ENCODE data around the gene RGS19. TPM values are rescaled to one million over a fixed set of nuclear protein-coding genes. Genes with fewer than 3 reads are reported as not detected.

The RGS19 gene
- total and polyA plus RNA-seq, 2 of the 8 experiments (the other 6 are each of a cell fraction or from before 2014, with no cell fraction given) = 12.7 to 16.8 TPM

- no peak overlapping the region for H2BK15ac ChIP-seq (ENCODE audit: low read length)
- H3K4me1 ChIP-seq (replicated peaks in 1 of 4; ENCODE audit: control insufficient read depth in 3 of 4, insufficient read depth in 4 of 4, low read length in 3 of 4) = peaks cover 0 to 24% (median 11%) of the 10 kb centered on the region in 4 experiments; a peak in 6 of 7 replicates
- no peak overlapping the region; a peak in 1 of 4 replicates for H3K4me2 ChIP-seq (ENCODE audit: insufficient read depth in 1 of 2, low read depth in 2 of 2, low read length in 2 of 2)
- H3K79me1 ChIP-seq (ENCODE audit: low read depth, low read length) = no peaks in the 10 kb centered on the region
- no peak for FAIRE-seq
- no peak overlapping the region for H3K27ac ChIP-seq (ENCODE audit: low read depth, low read length)
- no peak overlapping the region for H3K4me3 ChIP-seq (ENCODE audit: extremely low read depth in 1 of 4, insufficient read depth in 2 of 4, low read depth in 3 of 4, low read length in 4 of 4)
- 0 out of 2 replicates have a peak overlapping the region, but pooled peaks have one; percentile 24 for H2AK5ac ChIP-seq (ENCODE audit: low read depth, low read length)
- peaks cover 0 to 10% (median 0%) of the 10 kb centered on the region in 4 experiments; a peak in 1 of 8 replicates for H3K36me3 ChIP-seq (ENCODE audit: control insufficient read depth in 2 of 4, insufficient read depth in 4 of 4, low read length in 3 of 4)
- DNase-seq (ENCODE audit: low read depth in 1 of 2, low spot score in 2 of 2) = no peak
- no peak overlapping the region for H2AFZ ChIP-seq (ENCODE audit: low read length)
- no peak overlapping the region for H3K56ac ChIP-seq (replicated peaks; ENCODE audit: insufficient read length, low read depth, low read length)
- H4K91ac ChIP-seq (replicated peaks; ENCODE audit: insufficient read length, low read length) = no peak overlapping the region
- no peak overlapping the region for H3K4ac ChIP-seq (replicated peaks; ENCODE audit: insufficient read length, low read depth, low read length)
- CTCF ChIA-PET (ENCODE audit: partially characterized antibody) = interaction anchor here (0.8 to 15.0 kb wide), 6 partner anchors 8 to 69 kb away, joined by 3 to 139 read pairs (median 30); partner anchors contain the start of genes LKAAEAR1, OPRL1 and RGS19
- H4K20me1 ChIP-seq (replicated peaks in 1 of 2; ENCODE audit: control insufficient read depth in 1 of 2, insufficient read depth in 2 of 2, low read length in 2 of 2) = no peaks in the 10 kb centered on the region
- no peak overlapping the region for H3K14ac ChIP-seq (ENCODE audit: insufficient read length)
- POLR2A ChIA-PET (ENCODE audit: partially characterized antibody) = interaction anchor here (0.9 to 2.0 kb wide), 3 partner anchors 9 to 393 kb away, joined by 3 to 9 read pairs (median 4); partner anchors contain the start of gene RTEL1
- no peak overlapping the region for H4K5ac ChIP-seq (ENCODE audit: insufficient read length, low read depth, low read length)
- peaks cover 4% of the 10 kb centered on the region; the same call in 1 of the 2 replicates for H3K23me2 ChIP-seq (ENCODE audit: low read depth, low read length)
- H2BK12ac ChIP-seq (ENCODE audit: low read depth, low read length) = no peak overlapping the region
- H4K8ac ChIP-seq (ENCODE audit: extremely low read depth, insufficient read depth, low read length) = no peak overlapping the region
- no peak overlapping the region for H2BK5ac ChIP-seq (ENCODE audit: low read depth, low read length)
- no peak for TF ChIP-seq SIRT6 (IDR thresholded peaks at IDR 0.05; ENCODE audit: low read length)
- no peak for TF ChIP-seq SP1 (IDR thresholded peaks at IDR 0.05; ENCODE audit: low read depth, low read length)
- H3K27me3 ChIP-seq (replicated peaks in 1 of 4; ENCODE audit: control insufficient read depth in 3 of 4, extremely low read depth in 1 of 4, insufficient read depth in 3 of 4, low read length in 3 of 4) = peaks cover 41 to 60% (median 50%) of the 10 kb centered on the region in 4 experiments
- 84% methylated on average over 6 of the region's 11 CpGs; no CpG with 5 or more reads in 1 of the 2 experiments for WGBS, 2 experiments (ENCODE audit: extremely low coverage in 1 of 2, insufficient coverage in 1 of 2, insufficient read length in 1 of 2, insufficient replicate concordance in 2 of 2, low coverage in 1 of 2, low lambda C conversion rate in 2 of 2, missing lambda C conversion rate in 1 of 2)
- no peak overlapping the region; the same call in 1 of the 2 replicates for H2BK20ac ChIP-seq (ENCODE audit: low read length)
- no peaks in the 10 kb centered on the region for H3K9me3 ChIP-seq (ENCODE audit: insufficient read depth in 2 of 2, low read depth in 1 of 2, low read length in 1 of 2)
- no peak overlapping the region for H3K18ac ChIP-seq (ENCODE audit: extremely low read depth, low read length)
- H3K79me2 ChIP-seq (ENCODE audit: control insufficient read depth in 1 of 2, insufficient read depth in 2 of 2, low read length in 2 of 2) = no peaks in the 10 kb centered on the region
- no peak overlapping the region for H3K9ac ChIP-seq (replicated peaks in 1 of 4; ENCODE audit: extremely low read depth in 1 of 4, low read depth in 3 of 4, low read length in 3 of 4)
- H3K23ac ChIP-seq (ENCODE audit: insufficient read length) = no peak overlapping the region
- H2BK120ac ChIP-seq (replicated peaks; ENCODE audit: low read depth, low read length) = no peak overlapping the region
These were observed 28.3 kb downstream of the RGS19 start for GRCh38 chr20:64051033-64051452.
